Measurements from ENCODE around the gene EXOSC5.
A peak's percentile ranks its signal among the peaks of the same experiment; 100 is the strongest.
"Not testable (repeated sequence)": the region's sequence is repeated elsewhere in the genome, so short reads cannot be mapped to it uniquely, and the experiment has no call there.

The EXOSC5 gene

GRCh38 chr19:41397086-41398049 is at the start of gene EXOSC5, which contains the start of gene BCKDHA:
Gene EXOSC5 (minus strand): TSS chr19:41397359. CDS start chr19:41397328, 31 bp downstream.
Gene BCKDHA (plus strand): TSS chr19:41397818. CDS start chr19:41397828, 10 bp downstream.
- peak; percentile 99 for DNase-seq

GRCh38 chr19:41445575-41445974 is 48.4 kb upstream of the EXOSC5 start:
- DNase-seq = no peak

- no peak for DNase-seq
These were observed 46.8 kb upstream of the EXOSC5 start for GRCh38 chr19:41443813-41444455.

DNA sequence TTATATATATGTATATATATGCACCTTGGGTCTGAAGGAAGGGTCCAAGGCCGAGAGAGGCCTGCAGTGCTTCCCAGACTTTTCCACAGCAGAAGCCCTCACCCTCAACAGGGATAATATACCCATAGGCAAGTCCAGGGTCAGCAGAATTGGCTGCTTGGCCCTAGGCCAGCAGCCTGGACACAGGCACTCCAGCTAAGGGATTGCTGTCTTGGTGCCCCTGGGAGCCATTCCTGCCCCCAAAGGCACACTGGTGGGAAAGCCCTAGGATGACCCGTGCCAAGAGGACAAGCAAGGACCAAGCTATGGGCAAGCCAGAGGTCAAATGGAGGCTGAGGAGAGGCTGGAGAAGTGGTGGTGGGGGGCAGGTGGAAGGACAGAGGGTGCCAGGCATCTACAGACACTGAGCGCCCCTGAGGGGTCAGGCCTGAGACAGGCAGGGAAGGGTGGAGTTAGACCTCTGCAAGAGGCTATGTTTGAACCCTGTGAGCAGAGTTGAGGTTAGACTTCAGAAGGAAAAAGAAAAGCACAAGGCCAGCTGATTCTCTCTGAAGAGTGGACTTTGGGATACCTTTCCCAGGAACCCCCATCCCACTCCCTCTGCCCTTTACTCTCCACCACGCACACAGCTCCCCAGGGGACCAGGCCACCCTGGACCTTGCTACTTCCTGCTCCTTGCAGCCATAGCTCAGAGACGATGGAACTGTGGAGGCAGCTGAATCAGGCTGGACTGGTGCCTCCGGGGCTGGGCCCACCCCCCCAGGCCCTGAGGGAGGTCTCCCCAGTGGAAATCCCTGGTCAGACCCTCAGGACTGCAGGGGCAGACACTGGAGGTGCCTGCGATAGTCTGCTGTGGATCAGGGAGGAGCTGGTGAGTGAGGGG is 45.6 kb upstream of the EXOSC5 start, which contains the start of gene ERICH4:
Gene ERICH4 (plus strand): TSS at position 684 of the 883 bp plus-strand sequence. CDS start 14 bp downstream, at position 698.
- DNase-seq = no peak

DNA sequence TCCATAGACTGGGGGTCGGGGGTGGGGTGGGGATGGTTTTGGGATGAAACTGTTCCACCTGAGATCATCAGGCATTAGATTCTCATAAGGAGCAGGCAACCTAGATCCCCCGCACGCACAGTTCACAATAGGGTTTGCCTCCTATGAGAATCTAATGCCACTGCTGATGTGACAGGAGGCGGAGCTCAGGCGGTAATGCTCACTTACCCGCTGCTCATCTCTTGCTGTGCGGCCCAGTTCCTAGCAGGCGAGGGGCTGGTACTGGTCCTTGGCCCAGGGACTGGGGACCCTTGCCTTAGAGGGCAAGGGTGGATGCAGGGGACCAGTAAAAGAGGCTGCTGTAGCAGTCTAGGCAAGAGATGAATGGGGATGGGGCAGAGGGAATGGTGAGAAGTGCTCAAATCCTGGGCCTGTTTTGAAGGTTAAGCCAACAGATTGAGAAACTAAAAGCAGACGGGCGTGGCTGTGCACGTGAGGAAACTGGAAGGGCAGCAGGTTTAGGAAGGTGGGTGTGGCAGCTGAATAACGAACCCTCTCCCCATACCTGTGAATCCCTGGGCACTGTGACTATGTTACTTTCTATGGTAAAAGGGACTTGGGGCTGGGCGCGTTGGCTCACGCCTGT is 44.3 kb upstream of the EXOSC5 start:
- no peak for DNase-seq

DNA sequence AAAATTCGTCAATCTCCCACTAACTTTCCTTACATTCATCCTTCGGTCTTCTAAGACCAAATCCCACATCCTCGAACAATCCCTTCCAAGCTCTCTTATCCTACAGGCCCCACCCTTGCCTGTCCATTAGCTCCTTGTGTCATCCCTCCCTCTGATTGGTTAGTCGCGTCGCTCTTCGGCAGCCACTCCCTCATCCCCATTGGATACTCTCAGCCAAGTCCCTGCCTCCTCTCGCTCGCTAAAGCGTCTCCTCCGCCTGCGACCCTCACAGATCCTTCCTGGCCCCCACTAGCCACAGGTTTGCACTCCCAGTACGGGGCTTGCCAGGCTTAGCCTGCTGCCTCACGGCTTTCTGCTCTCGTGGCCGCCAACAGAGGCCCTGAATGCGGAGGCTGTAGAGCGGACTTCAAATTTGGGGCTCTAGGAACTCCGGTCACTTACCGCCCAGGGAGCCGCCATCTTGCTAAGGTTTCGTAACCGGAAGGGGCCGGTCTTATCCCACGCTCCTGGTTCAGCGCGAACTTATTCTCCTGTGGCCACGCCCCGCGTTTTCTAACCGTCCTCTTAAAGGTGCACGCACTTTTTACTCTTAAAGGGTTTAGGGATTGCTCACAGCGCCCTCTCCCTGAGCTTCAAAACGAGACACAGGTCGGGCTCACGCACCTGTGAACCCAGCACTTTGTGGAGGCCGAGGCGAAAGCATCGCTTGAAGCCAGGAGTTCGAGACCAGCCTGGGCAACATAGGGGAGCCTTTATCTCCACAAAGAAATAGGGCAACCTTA is 42.5 kb upstream of the EXOSC5 start, which contains the start of gene DMAC2:
Gene DMAC2 (minus strand): TSS at position 472 of the 782 bp plus-strand sequence. CDS start 13 bp downstream, at position 459.
- peak; percentile 97 for DNase-seq

DNA sequence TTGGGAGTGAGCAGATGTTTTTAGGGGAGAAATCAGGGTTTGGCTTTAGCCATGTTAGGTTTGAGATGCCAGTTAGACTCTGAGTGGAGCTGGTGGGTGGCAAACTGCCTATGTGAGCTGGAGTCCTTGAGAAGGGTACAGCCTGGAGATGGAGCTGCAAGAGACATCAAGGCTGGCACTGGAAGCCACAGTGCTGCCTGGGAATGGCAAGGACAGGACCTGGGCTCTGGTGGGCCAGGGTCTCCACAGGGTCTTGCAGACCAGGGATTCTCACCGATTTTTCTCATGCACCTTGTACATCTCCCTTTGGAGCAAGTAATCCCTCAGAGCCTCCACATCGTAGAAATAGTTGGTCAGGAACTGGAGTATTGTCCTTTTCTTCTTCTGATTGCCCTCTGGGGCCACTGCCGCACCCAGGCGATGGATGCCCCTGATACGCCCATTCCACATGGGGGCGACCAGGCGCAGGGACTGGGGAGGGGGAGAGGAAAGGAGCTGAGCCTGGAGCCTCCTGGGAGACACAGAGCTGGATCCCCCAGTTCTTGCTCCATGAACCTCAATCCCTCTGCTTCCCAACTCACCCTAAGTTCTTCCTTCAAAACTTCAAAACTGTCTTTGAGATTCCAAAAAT is 40.9 kb upstream of the EXOSC5 start:
- no peak for DNase-seq

GRCh38 chr19:41436674-41436951 is 39.5 kb upstream of the EXOSC5 start:
- no peak for DNase-seq

DNA sequence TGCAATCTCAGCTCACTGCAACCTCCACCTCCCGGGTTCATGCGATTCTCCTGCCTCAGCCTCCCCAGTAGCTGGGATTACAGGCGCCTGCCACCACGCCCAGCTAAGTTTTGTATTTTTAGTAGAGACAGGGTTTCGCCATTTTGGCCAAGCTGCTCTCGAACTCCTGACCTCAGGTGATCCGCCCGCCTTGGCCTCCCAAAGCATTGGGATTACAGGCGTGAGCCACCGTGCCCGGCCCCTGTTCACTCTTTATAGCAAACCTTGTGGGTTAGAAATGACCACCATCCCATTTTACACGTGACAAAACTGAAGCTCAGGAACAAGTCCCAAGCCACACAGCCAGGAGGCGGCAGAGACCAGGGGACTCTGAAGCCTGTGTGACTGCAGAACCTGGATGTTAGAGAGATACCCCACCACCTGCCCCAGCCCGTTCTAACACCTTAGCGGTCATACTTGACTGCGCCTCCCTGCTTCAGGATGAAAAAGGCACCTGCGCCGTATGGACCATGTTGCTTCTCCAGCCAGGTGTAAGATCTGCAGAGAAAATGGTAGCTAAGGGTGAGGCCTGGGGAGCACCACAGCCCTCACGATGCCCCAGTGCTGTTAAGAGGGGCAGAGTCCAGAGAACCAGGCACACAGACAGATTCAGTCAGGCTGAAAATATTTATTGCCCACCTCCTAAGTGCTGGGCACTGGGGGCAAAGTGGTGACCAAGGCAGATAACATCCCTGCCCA is 38.9 kb upstream of the EXOSC5 start:
- DNase-seq = no peak

DNA sequence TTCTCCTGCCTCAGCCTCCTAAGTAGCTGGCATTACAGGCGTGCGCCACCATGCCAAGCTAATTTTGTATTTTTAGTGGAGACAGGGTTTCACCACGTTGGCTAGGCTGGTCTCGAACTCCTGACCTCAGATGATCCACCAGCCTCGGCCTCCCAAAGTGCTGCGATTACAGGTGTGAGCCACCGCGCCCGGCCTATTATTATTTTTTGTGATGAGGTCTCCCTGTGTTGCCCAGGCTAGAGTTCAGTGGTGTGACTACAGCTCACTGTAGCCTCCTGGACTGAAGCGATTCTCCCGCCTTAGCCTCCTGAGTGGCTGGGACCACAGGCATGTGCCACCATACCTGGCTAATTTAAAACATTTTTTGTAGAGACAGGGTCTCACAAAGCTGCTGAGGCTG is 38.2 kb upstream of the EXOSC5 start:
- DNase-seq = not testable (repeated sequence)

GRCh38 chr19:41434450-41434849 is 37.3 kb upstream of the EXOSC5 start:
- DNase-seq = no peak

DNA sequence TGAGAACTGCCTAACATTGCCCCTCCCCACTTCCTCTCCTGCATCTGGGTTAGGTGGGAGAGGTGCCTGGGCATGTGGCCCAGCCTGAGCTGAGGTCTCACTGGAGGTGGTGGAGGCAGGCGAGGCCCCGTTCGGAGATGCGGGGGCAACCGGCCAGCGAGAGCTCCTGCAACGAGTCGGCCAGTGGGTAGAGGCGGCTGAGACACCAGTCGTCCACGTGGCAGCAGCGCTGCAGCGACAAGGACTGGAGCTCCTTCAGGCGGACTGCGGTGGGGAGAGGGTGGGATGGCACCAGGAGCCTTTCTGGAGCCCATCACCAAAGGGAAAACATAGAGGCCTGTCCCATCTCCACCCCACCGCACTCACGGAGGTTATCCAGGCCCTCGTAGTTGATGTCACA is 36.0 kb upstream of the EXOSC5 start:
- no peak for DNase-seq

DNA sequence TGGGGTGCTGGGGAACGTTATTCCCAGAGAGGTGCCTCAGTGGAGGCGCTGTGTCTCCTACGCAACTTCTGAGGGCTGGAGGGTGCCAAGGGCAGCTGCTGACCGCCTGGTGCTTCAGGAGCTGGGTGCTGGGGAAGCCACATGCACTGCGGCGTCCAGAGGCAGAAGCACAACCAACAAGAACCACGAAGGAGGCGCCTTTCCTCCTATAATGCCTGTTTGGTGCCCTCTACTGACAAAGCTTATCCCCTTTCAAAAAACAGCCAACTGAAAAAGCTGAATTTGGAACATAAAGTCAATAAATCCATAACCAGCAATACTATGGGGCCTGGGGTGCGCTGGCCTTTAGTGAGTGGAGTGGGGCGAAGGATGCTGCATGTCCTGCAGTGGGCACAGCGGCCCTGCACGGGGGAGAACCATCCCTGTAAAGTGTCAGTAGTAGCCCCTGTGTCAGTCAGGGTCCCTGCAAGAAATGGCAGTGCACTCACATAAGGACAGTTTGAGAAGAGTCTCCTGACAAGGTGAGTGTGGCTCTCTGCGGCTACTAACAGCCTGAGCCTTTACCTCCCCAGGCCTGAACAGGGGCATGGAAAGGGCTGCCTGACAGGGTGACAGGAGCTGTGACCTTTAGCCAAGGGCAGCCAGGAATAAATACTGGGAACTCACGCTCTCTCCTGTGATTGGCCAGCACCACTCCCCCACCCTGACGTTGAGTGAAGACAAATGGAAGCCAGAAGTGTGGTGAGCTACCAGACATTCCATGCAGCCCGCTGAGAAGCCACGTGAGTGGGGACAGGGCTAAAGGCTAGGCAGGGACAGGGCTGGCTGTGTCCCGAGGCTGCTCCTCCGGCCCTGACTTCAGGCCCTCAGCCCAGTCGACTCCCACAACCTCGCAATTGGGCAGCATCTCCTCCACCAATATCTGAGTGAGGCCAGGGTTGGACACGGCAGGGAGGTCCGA is 34.5 kb upstream of the EXOSC5 start:
- no peak for DNase-seq

GRCh38 chr19:41430922-41431321 is 33.8 kb upstream of the EXOSC5 start:
- no peak for DNase-seq

DNA sequence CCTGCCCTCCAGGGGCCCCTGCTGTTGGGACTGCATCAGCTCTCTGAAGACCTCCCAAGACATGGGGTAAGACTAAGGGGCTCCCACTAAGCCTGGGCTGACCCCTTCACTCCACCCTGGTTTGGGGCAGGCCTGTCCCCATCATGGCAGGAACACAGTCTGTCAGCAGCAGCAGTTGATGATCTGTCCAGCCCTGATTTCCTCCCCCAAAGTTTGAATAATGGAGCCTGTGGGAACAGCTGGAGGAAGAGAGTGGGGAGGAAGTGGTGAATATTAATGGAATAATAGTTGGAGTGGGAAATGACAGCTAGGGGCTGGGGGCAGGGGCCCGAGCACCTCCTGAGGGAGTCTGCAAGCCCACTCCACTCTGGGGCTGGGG is 31.3 kb upstream of the EXOSC5 start:
- no peak for DNase-seq

DNA sequence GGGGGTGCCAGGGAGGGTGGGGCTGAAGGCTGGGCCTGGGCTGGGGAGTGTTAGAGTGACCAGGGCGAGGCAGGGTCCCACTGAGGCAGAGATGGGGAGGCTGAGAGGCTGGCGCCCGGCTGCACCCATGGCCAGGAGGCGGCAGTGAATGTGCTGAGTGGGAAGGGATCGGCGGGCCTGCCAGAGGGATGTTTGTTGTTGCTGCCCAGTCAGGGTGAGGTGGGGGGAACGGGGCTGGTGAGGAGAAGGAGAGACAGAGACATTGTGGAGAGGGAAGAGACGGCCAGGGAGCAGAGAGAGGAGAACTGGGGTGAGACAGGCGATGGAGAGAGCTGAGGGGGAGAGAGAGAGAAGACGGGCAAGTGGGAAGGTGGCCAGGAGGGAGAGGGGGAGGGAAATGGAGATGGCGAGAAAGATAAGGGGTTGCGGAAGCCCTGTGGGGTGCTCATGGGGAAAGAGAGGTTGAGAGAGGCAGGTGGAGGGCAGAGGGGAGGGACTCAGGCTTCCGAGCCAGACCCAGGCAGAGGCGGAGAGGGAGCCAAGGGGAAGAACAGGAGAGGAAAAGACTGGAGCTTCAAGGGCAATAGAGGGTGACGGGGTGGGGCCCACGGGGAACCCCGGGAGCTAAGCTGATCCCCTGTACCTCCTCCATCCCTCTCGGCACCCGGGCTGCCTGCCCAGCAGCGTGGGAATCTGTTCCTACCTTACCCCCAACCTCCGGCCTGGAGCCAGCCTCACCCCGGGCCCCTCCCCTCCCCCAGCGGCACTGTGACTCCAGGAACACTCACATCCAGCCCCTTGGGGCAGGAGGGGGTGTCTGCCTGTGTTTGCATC is 30.7 kb upstream of the EXOSC5 start:
- DNase-seq = no peak

GRCh38 chr19:41426952-41427646 is 29.9 kb upstream of the EXOSC5 start, which contains the start of gene B3GNT8:
Gene B3GNT8 (minus strand): TSS chr19:41427374. CDS start chr19:41426778, 596 bp downstream.
- no peak for DNase-seq
